Measurements from ENCODE around the gene XIRP1. TPM values are rescaled to one million over a fixed set of nuclear protein-coding genes. Genes with fewer than 3 reads are reported as not detected.

XIRP1 gene
- total RNA-seq, 1 donor from 2014 or later, result not detected

Other genes starting within 250 kb of the XIRP1 start
- gene SCN11A, start 140.7 kb downstream of the XIRP1 start, total RNA-seq, result 0.07 TPM in 1 of 2 replicates, not detected in the other
- 29.1 and 36.3 TPM in 2 replicates for gene WDR48, start 140.6 kb downstream of the XIRP1 start, total RNA-seq
- gene GORASP1, start 85.0 kb downstream of the XIRP1 start, total RNA-seq, result 39.0 and 44.8 TPM in 2 replicates
- gene TTC21A, start 84.9 kb downstream of the XIRP1 start, total RNA-seq, result 0.86 and 0.99 TPM in 2 replicates
- 18.7 and 22.2 TPM in 2 replicates for gene CSRNP1, start 39.0 kb downstream of the XIRP1 start, total RNA-seq
- gene CX3CR1, start 87.4 kb upstream of the XIRP1 start, total RNA-seq, result not detected in 2 replicates
- gene CCR8, start 137.1 kb upstream of the XIRP1 start, total RNA-seq, result not detected in 2 replicates
- gene SLC25A38, start 190.8 kb upstream of the XIRP1 start, total RNA-seq, result 15.8 and 17.0 TPM in 2 replicates
- 1,160 and 1,412 TPM in 2 replicates for gene RPSA, start 214.1 kb upstream of the XIRP1 start, total RNA-seq

All from pulmonary artery endothelial cell (primary cell).